ENCODE data around the gene ITIH1.

Gene ITIH1

DNA sequence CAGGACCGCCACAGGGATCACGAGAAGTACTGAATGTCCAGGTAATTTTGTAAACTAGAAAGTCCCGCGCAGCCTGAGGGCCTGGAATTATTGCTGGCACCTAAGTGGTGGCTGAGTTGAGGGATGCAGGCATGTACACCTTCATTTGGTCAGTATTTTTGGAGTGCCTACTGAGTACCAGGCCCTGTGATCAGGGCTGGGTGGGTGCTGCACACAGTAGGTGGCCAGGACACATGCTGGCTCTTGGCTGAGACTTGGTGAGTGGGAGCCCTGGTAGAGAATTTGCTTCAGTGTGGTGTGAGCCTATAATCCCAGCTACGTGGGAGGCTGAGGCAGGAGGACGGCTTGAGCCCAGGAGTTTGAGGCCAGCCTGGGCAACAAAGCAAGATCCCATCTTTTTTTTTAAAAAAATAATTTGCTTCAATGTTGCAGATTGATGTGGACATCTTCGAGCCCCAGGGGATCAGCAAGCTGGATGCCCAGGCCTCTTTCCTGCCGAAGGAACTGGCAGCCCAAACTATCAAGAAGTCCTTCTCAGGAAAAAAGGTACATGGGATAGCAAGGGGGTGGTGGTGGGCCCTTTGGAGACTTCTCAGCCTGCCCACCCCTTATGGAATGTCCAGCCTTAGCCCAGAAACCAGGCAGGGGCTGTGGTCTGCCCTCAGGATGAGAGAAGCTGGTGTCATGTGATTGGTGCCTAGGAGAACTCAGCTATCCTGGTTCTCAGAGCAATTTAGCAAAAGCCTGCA lies 2.6 kb downstream of the ITIH1 start:
- no peak for DNase-seq (ENCODE audit: low read depth)
- in situ Hi-C loops (cut with HindIII; ENCODE audit: low sequenced_read_pairs): loop anchor here (5.0 kb wide), 1 partner anchor 57 kb away; the partner anchor contains the start of gene MUSTN1

DNA sequence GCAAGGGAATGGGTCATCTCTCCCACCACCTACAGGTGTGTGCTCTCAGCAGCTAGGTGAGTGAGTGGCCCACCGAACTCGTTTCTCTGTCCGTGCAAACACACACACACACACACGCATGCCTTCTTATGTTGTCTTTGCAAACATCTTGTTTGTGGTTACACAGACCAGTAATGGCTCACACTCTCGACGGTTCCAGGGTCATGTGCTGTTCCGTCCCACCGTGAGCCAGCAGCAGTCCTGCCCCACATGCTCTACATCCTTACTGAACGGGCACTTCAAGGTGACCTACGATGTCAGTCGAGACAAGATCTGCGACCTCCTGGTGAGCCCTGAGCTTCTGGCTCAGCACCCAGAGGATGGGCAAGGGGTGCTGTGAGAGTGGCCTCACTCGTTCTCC lies 4.3 kb downstream of the ITIH1 start:
- no peak for DNase-seq (ENCODE audit: low read depth)
- TF ChIP-seq, protein P1, sequence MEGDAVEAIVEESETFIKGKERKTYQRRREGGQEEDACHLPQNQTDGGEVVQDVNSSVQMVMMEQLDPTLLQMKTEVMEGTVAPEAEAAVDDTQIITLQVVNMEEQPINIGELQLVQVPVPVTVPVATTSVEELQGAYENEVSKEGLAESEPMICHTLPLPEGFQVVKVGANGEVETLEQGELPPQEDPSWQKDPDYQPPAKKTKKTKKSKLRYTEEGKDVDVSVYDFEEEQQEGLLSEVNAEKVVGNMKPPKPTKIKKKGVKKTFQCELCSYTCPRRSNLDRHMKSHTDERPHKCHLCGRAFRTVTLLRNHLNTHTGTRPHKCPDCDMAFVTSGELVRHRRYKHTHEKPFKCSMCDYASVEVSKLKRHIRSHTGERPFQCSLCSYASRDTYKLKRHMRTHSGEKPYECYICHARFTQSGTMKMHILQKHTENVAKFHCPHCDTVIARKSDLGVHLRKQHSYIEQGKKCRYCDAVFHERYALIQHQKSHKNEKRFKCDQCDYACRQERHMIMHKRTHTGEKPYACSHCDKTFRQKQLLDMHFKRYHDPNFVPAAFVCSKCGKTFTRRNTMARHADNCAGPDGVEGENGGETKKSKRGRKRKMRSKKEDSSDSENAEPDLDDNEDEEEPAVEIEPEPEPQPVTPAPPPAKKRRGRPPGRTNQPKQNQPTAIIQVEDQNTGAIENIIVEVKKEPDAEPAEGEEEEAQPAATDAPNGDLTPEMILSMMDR (IDR thresholded peaks at IDR 0.05; ENCODE audit: low read depth, low read length, missing control alignments): no peak
- H3K4me3 ChIP-seq (ENCODE audit: low read depth, low read length): no peak overlapping the region
- in situ Hi-C loops (cut with HindIII; ENCODE audit: low sequenced_read_pairs): loop anchor here (5.0 kb wide), 1 partner anchor 56 kb away; the partner anchor contains the start of gene MUSTN1

More for the DNA sequence above, 2.6 kb downstream of the ITIH1 start:
- no peak overlapping the region for H3K4me3 ChIP-seq (ENCODE audit: low read depth, low read length)
- TF ChIP-seq, protein P1 (IDR thresholded peaks at IDR 0.05; ENCODE audit: low read depth, low read length, missing control alignments): no peak

DNA sequence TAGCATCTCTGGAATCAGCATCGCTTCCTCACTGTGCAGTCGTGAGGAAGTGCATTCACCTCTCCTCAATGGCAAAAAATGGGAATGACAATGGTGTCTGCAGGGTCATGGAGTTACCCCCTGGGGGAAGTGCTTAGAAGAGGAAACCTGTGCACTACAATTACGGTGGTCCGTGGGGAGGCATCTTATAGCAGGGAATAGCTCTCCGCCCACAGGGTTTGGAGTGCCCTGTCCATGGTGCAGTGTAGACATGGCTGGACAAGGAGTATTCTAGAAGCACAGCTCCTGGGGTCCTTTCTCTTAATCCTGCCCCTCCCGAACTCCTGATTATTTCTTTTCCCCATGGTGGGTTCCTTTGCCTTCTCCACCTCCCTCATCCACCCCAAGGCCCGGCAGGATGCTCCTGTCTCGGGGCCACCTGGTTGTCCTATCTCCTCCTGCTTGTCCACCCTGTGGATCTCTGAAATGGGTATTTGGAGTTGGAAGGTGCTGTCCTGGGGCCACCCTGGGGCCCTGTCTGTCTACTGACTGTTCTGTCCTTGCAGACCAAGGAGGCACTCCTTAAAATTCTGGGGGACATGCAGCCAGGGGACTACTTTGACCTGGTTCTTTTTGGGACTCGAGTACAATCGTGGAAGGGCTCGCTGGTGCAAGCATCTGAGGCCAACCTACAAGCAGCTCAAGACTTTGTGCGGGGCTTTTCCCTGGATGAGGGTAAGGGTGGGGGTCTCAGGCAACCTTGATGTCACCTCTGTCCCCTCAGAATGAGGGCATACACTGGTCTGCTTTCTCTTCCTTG lies 5.2 kb downstream of the ITIH1 start:
- TF ChIP-seq, protein P1 (IDR thresholded peaks at IDR 0.05; ENCODE audit: low read depth, low read length, missing control alignments): no peak
- DNase-seq (ENCODE audit: low read depth): no peak
- H3K4me3 ChIP-seq (ENCODE audit: low read depth, low read length): no peak overlapping the region
- in situ Hi-C loops (cut with HindIII; ENCODE audit: low sequenced_read_pairs): loop anchor here (5.0 kb wide), 1 partner anchor 55 kb away; the partner anchor contains the start of gene MUSTN1

DNA sequence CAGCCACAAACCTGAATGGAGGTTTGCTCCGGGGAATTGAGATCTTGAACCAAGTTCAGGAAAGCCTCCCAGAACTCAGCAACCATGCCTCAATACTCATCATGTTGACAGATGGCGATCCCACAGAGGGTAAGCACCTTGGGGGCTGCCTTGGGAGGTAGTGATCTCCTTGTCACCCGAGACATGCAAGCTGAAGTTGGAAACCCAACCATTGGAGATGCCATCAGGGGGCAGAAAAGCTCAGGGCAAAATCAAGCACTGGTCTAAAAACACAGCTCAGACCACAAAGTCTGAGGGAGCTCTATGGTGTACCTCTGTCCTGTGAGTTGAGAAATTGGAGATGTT lies 5.8 kb downstream of the ITIH1 start:
- no peak for DNase-seq (ENCODE audit: low read depth)
- TF ChIP-seq, protein P1 (IDR thresholded peaks at IDR 0.05; ENCODE audit: low read depth, low read length, missing control alignments): no peak
- H3K4me3 ChIP-seq (ENCODE audit: low read depth, low read length): no peak overlapping the region
- in situ Hi-C loops (cut with HindIII; ENCODE audit: low sequenced_read_pairs): loop anchor here (5.0 kb wide), 1 partner anchor 54 kb away; the partner anchor contains the start of gene MUSTN1

DNA sequence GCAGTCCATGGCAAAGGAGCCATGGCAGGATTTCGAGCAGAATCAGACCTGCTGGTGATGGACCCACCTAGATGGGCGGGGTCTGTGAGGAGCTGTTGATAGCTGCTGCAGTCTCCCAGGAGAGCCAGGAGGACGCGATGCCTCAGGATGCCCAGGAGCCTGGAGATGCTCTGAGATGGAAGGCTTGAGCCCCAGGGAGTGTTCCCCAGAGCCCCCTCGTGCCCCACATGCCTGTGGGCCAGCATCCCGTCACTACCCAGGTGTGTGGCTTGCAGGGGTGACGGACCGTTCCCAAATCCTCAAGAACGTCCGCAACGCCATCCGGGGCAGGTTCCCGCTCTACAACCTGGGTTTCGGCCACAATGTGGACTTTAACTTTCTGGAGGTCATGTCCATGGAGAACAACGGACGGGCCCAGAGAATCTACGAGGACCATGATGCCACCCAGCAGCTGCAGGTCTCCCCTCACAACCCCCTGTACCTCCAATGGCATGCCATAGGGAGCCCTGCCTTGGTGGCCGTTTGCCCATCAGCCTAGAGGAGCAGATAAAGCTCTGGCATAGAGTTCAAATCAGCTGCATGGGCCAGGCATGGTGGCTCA lies 6.7 kb downstream of the ITIH1 start:
- in situ Hi-C loops (cut with HindIII; ENCODE audit: low sequenced_read_pairs): loop anchor here (5.0 kb wide), 1 partner anchor 53 kb away; the partner anchor contains the start of gene MUSTN1
- no peak for DNase-seq (ENCODE audit: low read depth)
- TF ChIP-seq, protein P1 (IDR thresholded peaks at IDR 0.05; ENCODE audit: low read depth, low read length, missing control alignments): no peak
- H3K4me3 ChIP-seq (ENCODE audit: low read depth, low read length): no peak overlapping the region

DNA sequence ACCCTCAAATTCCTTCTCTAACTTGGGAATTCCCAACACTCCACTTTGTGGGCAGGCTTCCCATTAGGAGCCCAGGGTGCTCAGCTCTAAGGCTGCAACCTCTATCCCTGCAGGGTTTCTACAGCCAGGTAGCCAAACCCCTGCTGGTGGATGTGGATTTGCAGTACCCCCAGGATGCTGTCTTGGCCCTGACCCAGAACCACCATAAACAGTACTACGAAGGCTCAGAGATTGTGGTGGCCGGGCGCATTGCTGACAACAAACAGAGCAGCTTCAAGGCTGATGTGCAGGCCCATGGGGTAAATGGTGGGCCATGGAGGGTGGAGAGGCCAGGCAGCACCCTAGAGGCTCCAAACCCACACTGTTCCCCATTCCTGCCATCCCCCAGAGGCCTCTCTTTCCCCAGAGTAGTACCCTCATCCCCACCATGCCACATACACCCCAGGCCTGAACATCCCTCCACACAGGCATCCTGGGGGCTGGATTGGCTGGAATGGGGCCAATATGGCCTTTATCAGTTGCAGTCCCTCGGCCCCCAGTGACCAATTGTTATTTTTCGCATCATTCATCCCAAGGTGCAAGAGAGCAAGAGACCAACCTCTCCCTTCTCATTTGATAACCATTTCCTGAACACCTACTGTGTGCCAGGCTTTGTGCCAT lies 7.7 kb downstream of the ITIH1 start:
- TF ChIP-seq, protein P1 (IDR thresholded peaks at IDR 0.05; ENCODE audit: low read depth, low read length, missing control alignments): no peak
- H3K4me3 ChIP-seq (ENCODE audit: low read depth, low read length): no peak overlapping the region
- in situ Hi-C loops (cut with HindIII; ENCODE audit: low sequenced_read_pairs): loop anchor here (5.0 kb wide), 1 partner anchor 52 kb away; the partner anchor contains the start of gene MUSTN1
- DNase-seq (ENCODE audit: low read depth): no peak
